ENCODE results near the gene CLEC3A.

Gene CLEC3A

DNA sequence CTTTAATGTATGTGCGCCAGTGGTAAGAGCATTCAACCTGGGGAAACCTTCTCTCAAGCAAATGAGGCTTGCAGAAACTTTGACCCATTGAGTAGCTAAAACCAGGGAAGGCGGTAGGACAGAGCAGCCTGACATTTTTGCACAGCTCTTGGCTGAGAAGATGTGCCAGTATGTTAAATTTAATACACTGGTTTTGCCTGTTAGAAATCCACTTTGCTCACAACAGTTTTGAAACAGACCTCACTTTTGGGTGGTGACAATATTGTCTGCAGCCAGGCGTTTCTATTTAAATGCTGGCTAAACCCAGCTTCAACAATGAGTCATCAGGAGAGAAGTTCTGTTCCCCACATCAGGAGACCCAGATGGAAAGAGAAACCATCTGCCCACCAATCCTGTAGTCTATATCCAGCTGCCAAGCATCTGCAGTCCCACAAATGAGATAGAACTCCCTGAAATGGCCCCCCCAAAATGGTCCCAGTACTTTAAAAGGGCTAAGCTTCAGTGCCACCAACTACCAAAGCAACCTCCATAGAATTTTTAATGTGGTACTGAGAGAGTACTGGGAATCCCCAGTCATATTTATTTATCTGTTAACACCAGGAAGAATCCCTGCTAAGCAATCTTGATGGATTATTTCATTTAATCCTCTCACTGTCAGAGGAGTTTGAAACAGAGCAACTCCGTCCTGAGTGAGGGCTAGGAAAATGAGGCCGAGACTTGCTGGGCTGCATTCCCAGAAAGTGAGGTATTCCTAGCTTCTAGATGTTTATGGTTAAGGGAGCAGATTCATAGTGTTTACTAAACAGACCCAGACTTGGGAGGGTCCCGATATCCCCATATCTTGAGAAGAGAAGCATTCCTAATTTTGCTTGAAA is 29.0 kb upstream of the CLEC3A start:
- Histone ChIP-seq H3K18ac (ENCODE audit: low read length) (peak overlapping the region; percentile 99), H2AK5ac (ENCODE audit: low read length) (peak overlapping the region; percentile 22), H3K4me2 (ENCODE audit: low read length) (no peak overlapping the region), H2BK120ac (ENCODE audit: low read depth, low read length) (peak overlapping the region; percentile 100), H3K27ac (ENCODE audit: low read depth, low read length) (peak overlapping the region; percentile 99), H3K4me3 (ENCODE audit: low read length) (no peak overlapping the region), H3K23ac (ENCODE audit: low read length) (no peak overlapping the region), H3K9ac (ENCODE audit: low read length) (peak overlapping the region; percentile 2), H3K36me3 (ENCODE audit: control insufficient read depth, insufficient read depth, low read length) (no peaks in the 10 kb centered on the region), H4K8ac (ENCODE audit: low read depth, low read length) (peak overlapping the region; percentile 86), H3K4me1 (ENCODE audit: control insufficient read depth, low read depth, low read length) (peaks cover 1% of the 10 kb centered on the region), H4K5ac (ENCODE audit: low read length) (peak overlapping the region; percentile 10), H3K4ac (ENCODE audit: low read depth, low read length) (peak overlapping the region; percentile 94), H2BK5ac (ENCODE audit: low read length) (peak overlapping the region; percentile 70), H3K56ac (ENCODE audit: low read length) (peak overlapping the region; percentile 78), H3K27me3 (ENCODE audit: insufficient read depth, low read length, poor library complexity) (no peaks in the 10 kb centered on the region), H2BK15ac (replicated peaks; ENCODE audit: low read depth) (peak overlapping the region; percentile 94), H3K79me2 (ENCODE audit: control insufficient read depth, insufficient read depth, low read length) (no peaks in the 10 kb centered on the region), H3K79me1 (ENCODE audit: low read length) (no peaks in the 10 kb centered on the region)
- peak; percentile 86 for DNase-seq
- WGBS (ENCODE audit: extremely low coverage, insufficient coverage, low lambda C conversion rate), result no CpG with 5 or more reads among the region's 6 CpGs

DNA sequence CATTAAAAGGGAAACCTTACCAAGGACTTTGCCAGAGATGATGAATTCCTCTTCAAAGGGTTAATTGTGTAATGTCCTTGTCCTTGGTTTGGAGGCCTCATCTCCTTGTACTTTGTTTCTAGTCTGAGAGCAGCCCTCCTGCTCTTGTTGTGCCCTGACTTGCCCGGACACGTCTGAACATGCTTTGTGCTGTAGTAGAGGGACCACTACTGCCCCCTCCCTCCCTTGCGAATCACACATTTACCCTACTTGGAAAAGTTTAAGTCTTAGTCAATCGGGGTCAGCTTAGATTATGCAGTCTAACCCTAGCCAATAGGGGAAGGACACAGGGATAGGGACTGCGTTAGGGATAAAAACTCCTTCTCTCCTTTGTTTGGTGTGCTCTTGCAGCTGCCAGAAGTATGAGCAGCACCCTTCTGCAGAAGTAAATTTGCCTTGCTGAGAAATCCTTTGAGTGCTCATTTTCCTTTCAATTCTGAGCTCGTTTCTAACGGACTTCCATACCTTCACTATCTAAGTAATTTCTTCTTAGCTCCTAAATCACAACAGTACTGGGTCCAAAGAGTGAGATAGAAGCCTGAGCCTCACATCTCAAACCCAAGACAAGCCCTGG is 26.4 kb upstream of the CLEC3A start:
- Histone ChIP-seq H2BK15ac (replicated peaks; ENCODE audit: low read depth) (no peak overlapping the region), H3K4ac (ENCODE audit: low read depth, low read length) (no peak overlapping the region), H2BK5ac (ENCODE audit: low read length) (no peak overlapping the region), H3K27ac (ENCODE audit: low read depth, low read length) (no peak overlapping the region), H3K36me3 (ENCODE audit: control insufficient read depth, insufficient read depth, low read length) (no peaks in the 10 kb centered on the region), H4K5ac (ENCODE audit: low read length) (no peak overlapping the region), H3K4me3 (ENCODE audit: low read length) (no peak overlapping the region), H3K56ac (ENCODE audit: low read length) (no peak overlapping the region), H3K9ac (ENCODE audit: low read length) (no peak overlapping the region), H2BK120ac (ENCODE audit: low read depth, low read length) (no peak overlapping the region), H3K79me1 (ENCODE audit: low read length) (no peaks in the 10 kb centered on the region), H4K8ac (ENCODE audit: low read depth, low read length) (no peak overlapping the region), H3K4me2 (ENCODE audit: low read length) (no peak overlapping the region), H3K79me2 (ENCODE audit: control insufficient read depth, insufficient read depth, low read length) (no peaks in the 10 kb centered on the region), H3K27me3 (ENCODE audit: insufficient read depth, low read length, poor library complexity) (no peaks in the 10 kb centered on the region), H3K18ac (ENCODE audit: low read length) (no peak overlapping the region), H2AK5ac (ENCODE audit: low read length) (no peak overlapping the region), H3K4me1 (ENCODE audit: control insufficient read depth, low read depth, low read length) (no peaks in the 10 kb centered on the region), H3K23ac (ENCODE audit: low read length) (no peak overlapping the region)
- WGBS (ENCODE audit: extremely low coverage, insufficient coverage, low lambda C conversion rate), result no CpG with 5 or more reads among the region's 7 CpGs
- no peak for DNase-seq

DNA sequence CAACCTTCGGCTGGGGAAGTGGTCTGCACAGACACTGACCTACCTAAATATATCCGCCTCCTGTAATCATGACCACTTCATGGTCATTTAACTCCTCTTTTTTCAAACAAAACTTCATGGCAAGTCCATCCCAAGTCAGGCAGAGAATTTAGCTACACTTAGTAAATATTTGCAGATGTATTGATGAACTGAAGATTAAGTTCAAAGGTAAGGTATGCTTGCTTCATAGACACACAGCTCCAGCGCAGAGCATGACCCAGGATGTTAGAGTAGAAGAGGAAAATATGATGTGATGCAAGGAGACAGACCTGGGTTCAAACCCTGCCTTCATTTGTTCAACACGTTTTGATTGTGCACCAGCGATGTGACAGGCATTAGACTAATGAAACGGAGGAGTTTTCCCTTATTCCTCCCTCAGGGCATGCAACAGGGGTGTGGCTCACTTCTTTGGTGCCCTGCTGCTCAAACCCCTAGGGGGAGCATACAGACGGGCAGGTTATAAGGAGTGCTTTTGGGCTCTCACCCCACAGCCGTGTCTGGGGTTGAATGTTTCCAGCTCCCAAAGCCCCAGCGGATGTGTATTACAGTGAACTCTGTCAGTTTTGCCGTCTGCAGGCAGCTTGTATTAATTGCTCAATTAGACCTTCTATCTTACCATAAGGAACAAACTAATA is 23.9 kb upstream of the CLEC3A start:
- no peak overlapping the region for H2BK5ac ChIP-seq (ENCODE audit: low read length)
- H3K4me2 ChIP-seq (ENCODE audit: low read length), result no peak overlapping the region
- H4K5ac ChIP-seq (ENCODE audit: low read length), result no peak overlapping the region
- H3K56ac ChIP-seq (ENCODE audit: low read length), result peak overlapping the region; percentile 10
- H3K4ac ChIP-seq (ENCODE audit: low read depth, low read length), result no peak overlapping the region
- no peaks in the 10 kb centered on the region for H3K27me3 ChIP-seq (ENCODE audit: insufficient read depth, low read length, poor library complexity)
- H3K23ac ChIP-seq (ENCODE audit: low read length), result no peak overlapping the region
- no peaks in the 10 kb centered on the region for H3K36me3 ChIP-seq (ENCODE audit: control insufficient read depth, insufficient read depth, low read length)
- no peak overlapping the region for H3K9ac ChIP-seq (ENCODE audit: low read length)
- H3K4me3 ChIP-seq (ENCODE audit: low read length), result no peak overlapping the region
- no peak overlapping the region for H3K27ac ChIP-seq (ENCODE audit: low read depth, low read length)
- peaks cover 2% of the 10 kb centered on the region for H3K4me1 ChIP-seq (ENCODE audit: control insufficient read depth, low read depth, low read length)
- H2AK5ac ChIP-seq (ENCODE audit: low read length), result no peak overlapping the region
- H2BK15ac ChIP-seq (replicated peaks; ENCODE audit: low read depth), result no peak overlapping the region
- no peak overlapping the region for H4K8ac ChIP-seq (ENCODE audit: low read depth, low read length)
- no peak overlapping the region for H3K18ac ChIP-seq (ENCODE audit: low read length)
- H3K79me2 ChIP-seq (ENCODE audit: control insufficient read depth, insufficient read depth, low read length), result no peaks in the 10 kb centered on the region
- peak; percentile 19 for DNase-seq
- H3K79me1 ChIP-seq (ENCODE audit: low read length), result no peaks in the 10 kb centered on the region
- WGBS (ENCODE audit: extremely low coverage, insufficient coverage, low lambda C conversion rate), result no CpG with 5 or more reads among the region's 10 CpGs
- H2BK120ac ChIP-seq (ENCODE audit: low read depth, low read length), result no peak overlapping the region

GRCh38 chr16:78001451-78002025 is 20.8 kb upstream of the CLEC3A start:
- Histone ChIP-seq H3K79me1 (ENCODE audit: low read length) (no peaks in the 10 kb centered on the region), H2BK5ac (ENCODE audit: low read length) (no peak overlapping the region), H3K4ac (ENCODE audit: low read depth, low read length) (no peak overlapping the region), H3K27ac (ENCODE audit: low read depth, low read length) (no peak overlapping the region), H4K8ac (ENCODE audit: low read depth, low read length) (no peak overlapping the region), H3K27me3 (ENCODE audit: insufficient read depth, low read length, poor library complexity) (no peaks in the 10 kb centered on the region), H2BK15ac (replicated peaks; ENCODE audit: low read depth) (no peak overlapping the region), H3K4me1 (ENCODE audit: control insufficient read depth, low read depth, low read length) (peaks cover 2% of the 10 kb centered on the region), H3K18ac (ENCODE audit: low read length) (no peak overlapping the region), H3K9ac (ENCODE audit: low read length) (no peak overlapping the region), H2AK5ac (ENCODE audit: low read length) (no peak overlapping the region), H3K36me3 (ENCODE audit: control insufficient read depth, insufficient read depth, low read length) (no peaks in the 10 kb centered on the region), H3K56ac (ENCODE audit: low read length) (no peak overlapping the region), H3K4me2 (ENCODE audit: low read length) (no peak overlapping the region), H4K5ac (ENCODE audit: low read length) (no peak overlapping the region), H3K79me2 (ENCODE audit: control insufficient read depth, insufficient read depth, low read length) (no peaks in the 10 kb centered on the region), H3K4me3 (ENCODE audit: low read length) (no peak overlapping the region), H2BK120ac (ENCODE audit: low read depth, low read length) (no peak overlapping the region), H3K23ac (ENCODE audit: low read length) (no peak overlapping the region)
- DNase-seq, result no peak
- no CpG with 5 or more reads among the region's 4 CpGs for WGBS (ENCODE audit: extremely low coverage, insufficient coverage, low lambda C conversion rate)

- H3K23ac ChIP-seq (ENCODE audit: low read length), result no peak overlapping the region
- WGBS (ENCODE audit: extremely low coverage, insufficient coverage, low lambda C conversion rate), result no CpG with 5 or more reads among the region's 11 CpGs
- no peak overlapping the region for H2BK120ac ChIP-seq (ENCODE audit: low read depth, low read length)
- H3K4me2 ChIP-seq (ENCODE audit: low read length), result no peak overlapping the region
- no peak overlapping the region for H3K4ac ChIP-seq (ENCODE audit: low read depth, low read length)
- peak overlapping the region; percentile 54 for H3K56ac ChIP-seq (ENCODE audit: low read length)
- no peak overlapping the region for H3K18ac ChIP-seq (ENCODE audit: low read length)
- no peak overlapping the region for H2AK5ac ChIP-seq (ENCODE audit: low read length)
- no peak overlapping the region for H2BK15ac ChIP-seq (replicated peaks; ENCODE audit: low read depth)
- no peaks in the 10 kb centered on the region for H3K36me3 ChIP-seq (ENCODE audit: control insufficient read depth, insufficient read depth, low read length)
- H3K9ac ChIP-seq (ENCODE audit: low read length), result no peak overlapping the region
- peaks cover 2% of the 10 kb centered on the region for H3K4me1 ChIP-seq (ENCODE audit: control insufficient read depth, low read depth, low read length)
- no peak overlapping the region for H3K27ac ChIP-seq (ENCODE audit: low read depth, low read length)
- DNase-seq, result peak; percentile 97
- H4K5ac ChIP-seq (ENCODE audit: low read length), result no peak overlapping the region
- H2BK5ac ChIP-seq (ENCODE audit: low read length), result no peak overlapping the region
- no peaks in the 10 kb centered on the region for H3K79me1 ChIP-seq (ENCODE audit: low read length)
- H3K27me3 ChIP-seq (ENCODE audit: insufficient read depth, low read length, poor library complexity), result no peaks in the 10 kb centered on the region
- H3K79me2 ChIP-seq (ENCODE audit: control insufficient read depth, insufficient read depth, low read length), result no peaks in the 10 kb centered on the region
- H3K4me3 ChIP-seq (ENCODE audit: low read length), result no peak overlapping the region
- H4K8ac ChIP-seq (ENCODE audit: low read depth, low read length), result no peak overlapping the region
Measured at GRCh38 chr16:78002915-78003538, 19.3 kb upstream of the CLEC3A start.

Measured in mesendoderm (in vitro differentiated cells).